T-helper 1 cell (primary cell): ENCODE measurements around the gene SPATA13.
A peak's percentile ranks its signal among the peaks of the same experiment; 100 is the strongest.

Experiments used
- DNase-seq, 5 donors: peaks; one replicate each; pipeline ENCODE4 v3.0.0-alpha.2; 2012 to 2020

Gene SPATA13

DNA sequence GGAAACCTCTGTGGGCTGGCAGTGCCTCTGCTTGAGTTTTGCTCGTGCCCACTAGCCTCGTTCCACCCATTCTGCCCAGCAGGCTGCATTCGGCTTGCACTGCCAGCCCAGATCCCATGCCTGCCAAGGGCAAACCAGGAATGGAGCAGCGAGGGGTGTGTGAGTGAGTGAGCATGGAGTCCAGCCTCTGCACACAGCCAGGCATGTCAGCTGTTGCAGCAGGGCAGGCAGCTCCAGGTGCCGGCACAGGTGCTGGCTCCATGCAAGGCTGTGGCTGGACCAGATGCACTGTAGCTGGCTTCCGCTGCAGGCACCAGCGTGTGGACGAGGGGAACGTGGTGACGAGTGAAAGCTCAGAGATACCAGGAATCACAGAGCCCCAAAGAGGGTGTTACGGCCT is 64.5 kb downstream of the SPATA13 start:
- DNase-seq: no peak

DNA sequence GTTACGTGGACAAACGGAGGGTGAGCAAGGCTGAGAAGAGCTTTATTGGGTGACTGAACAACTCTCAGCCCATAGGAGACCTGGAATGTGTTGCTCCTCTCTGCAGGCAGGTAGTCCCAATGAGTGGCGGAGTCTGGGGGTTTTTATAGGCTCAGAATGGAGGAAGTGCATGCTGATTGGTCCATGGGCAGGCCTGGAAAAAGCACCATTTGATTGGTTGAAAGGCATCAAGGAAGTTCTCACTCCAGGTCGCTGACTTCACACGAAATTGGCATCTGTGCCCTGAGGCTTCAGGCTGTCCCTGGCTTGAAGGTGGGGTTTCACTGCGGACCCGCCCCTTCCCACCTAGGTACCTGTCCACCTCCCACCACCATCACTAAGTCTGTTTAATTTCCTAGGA is 65.4 kb downstream of the SPATA13 start:
- no peak for DNase-seq

DNA sequence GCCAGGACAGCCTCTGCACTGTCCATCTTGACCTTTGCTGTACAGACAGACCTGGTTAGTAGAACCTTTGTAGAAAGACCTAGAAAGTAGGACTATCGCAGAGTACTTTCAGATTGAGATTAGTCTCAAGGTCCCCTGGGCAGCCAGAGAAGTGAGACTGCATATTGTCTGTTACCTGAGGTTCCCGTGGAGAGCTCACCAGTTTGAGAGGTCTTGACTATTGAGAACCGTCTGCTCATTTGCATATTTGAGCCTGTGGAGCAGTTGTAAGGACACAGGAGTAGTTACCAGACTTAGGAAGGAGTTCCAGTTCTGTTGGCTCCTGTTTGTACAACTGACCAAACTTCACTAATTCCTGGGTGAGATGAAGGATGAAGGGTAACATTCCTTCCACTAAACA is 66.2 kb downstream of the SPATA13 start:
- DNase-seq: no peak

DNA sequence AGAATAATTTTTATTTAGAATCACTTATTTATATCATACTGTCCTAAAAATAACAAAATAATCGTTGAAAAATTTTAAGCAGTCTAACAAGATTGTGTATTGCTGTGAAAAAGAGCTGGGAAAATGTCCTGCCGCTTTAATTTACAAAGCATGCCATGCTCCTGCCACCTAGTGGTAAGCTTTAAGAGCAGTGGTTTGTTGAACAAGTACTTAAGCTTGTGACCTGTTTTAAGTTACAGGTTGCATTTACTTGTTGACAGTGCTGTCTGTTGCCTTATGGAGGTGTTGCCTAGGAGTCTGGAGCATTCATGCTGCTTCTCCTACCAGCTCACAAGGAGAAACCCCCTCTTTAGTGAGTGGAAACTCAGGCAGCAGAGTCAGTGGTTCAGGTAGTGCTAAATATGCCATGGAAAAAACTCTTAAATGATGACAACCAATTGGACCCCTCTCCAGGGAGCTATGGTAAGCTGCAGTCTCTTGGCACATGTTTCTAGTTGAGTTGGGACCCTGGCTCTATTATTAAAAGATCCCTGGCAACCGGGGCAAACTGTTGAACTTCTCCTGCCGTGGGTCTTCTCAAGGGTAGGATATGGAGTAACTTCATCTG is 68.4 kb downstream of the SPATA13 start:
- peak in 2 of 5 donors; percentile 35 to 63 for DNase-seq

DNA sequence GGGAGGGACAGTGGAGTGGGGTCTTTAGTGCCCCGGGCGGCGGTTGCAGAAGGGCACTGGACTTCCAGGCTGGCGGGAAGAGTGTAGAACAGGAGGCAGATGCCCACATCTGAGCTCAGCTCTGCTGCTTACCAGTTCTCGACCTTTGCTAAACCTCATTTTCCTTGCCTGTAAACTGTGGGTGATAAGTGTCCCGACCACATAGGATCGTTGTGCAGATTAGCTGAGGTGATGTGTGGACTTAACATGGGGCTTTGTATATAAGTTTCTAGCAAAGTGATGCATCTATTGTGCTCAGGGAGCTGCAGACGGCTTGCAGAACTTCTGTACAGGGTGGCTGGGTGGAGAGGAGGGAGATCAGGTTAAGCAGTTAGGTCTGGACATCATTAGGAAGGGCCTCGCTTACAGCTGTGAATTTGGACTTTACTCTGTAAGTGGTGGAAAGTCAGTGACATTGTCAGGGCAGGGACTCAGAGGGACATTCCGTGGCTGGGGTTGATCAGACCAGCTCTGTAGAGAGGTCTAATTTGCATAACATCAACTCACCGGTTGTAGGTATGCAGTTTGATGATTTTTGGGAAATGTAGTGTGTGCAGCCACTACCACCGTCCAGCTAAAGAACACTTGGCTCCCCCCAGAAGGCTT is 70.0 kb downstream of the SPATA13 start:
- DNase-seq: no peak

DNA sequence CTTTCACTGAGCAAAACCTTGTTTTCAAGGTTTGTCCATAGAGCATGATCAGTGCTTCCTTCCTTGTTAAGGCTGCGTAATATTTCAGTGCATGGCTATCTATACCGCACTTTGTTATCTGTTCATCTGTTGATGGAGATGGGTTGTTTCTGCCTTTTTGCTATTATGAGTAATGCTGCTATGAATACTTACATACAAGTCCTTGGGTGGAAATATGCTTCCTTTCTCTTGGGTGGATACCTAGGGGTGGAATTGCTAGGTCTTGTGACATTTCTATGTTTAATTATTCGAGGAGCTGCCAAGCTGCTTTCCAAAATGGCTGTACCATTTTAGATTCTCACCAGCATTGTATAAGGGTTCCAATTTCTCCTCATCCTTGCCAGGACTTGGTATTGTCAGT is 70.9 kb downstream of the SPATA13 start:
- DNase-seq: no peak

DNA sequence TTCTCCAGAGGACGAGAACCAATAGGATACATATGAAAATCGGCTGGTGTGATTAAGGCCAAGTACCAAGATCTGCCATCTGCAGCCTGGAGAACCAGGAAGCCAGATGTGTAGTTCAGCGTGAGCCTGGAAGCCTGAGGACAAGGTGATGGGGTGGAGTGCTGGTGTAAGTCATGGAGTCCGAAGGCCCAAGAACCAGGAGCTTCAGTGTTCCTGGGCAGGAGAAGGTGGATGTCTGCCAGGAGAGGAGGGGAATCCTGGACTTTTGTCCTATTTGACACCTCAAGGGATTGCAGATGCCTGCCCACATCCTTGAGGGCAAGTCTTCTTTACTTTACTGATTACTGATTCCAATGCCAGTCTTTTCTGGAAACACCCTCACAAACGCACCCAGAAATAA is 71.5 kb downstream of the SPATA13 start:
- DNase-seq: no peak

DNA sequence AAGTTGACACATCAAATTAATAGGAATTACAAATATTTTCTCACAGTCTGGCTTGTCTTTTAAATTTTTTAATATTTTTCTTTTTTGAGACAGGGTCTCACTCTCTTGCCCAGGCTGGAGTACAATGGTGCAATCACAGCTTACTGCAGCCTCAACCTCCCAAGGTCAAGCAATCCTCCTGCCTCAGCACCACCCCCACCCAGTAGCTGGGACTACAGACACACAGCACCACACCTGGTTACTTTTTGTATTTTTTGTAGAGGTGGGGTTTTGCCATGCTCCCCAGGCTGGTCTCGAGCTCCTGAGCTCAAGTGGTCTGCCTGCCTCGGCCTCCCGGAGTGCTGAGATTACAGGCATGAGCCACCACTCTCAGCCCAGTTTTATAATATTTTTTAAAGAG is 72.0 kb downstream of the SPATA13 start:
- DNase-seq: no peak

DNA sequence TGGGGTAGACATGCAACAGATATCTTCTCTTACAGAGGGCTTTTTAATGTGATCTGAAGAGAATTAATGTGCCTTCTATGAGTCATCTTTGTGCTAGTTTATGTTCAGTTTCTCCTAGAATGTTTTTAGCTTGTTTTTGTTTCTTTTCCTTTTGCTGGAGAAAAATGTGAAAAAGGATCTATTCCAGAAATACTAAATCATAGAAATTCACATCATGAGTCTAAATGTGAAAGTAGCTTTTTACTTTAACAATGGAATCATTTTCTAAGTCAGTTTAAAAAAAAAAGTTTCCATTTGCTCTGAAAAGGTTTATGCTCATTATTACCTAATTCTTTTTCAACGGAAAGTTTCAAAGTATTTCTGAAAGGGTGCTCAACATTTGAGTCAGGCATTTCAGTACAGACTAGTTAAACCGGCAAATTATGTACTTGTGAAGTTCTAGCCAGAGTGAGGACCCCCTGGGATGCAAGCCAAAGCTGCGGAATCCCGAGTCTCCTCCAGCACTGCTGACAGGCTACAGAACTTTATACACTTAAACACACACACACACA is 72.9 kb downstream of the SPATA13 start:
- DNase-seq: no peak

DNA sequence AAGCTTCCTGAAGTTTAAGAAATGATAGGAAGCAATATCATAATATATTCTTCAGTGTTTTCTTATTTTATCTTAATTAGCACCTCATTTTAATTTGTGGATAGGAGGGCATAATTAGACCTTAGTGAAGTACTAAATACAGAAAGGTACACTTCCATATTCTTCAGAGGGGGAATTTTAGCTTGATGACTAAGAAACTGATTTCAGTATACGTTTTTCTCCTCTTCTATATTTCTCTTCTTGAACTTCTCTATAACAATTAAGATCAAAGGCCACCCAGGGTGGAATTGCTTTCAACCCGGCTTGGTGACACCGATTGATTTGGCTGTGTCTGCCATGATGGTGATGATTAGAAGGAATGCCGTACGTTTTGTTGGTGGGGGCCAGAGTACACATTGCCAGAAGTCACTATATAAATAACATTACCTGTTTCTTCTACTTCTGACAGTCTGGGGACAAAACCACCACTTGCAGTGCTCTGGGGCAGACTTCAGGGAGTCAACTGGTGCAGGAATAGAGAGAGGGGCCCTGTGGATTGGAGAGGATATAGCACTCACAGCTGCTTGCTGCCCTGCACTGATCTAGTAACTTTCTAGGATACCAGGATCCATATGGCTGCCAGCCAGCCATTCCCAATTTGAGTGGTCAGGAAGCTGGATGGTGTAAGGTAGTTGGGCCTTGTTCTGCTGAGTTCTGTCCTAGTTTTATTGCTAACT is 73.8 kb downstream of the SPATA13 start:
- no peak for DNase-seq

DNA sequence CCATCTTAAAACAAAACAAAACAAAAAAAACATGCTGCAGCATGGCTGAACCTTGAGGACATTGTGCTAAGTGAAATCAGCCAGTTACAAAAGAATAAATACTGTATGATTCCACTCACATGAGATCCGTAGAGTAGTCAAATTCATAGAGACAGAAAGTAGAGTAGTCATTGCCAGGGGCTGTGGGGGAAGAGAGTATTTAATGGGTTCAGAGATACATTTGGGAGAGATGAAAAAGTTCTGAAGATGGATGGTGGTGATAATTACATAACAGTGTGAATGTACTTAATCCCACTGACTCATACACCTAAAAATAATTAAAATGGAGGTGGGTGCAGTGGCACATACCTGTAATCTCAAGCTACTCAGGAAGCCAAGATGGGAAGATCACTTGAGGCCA is 76.8 kb downstream of the SPATA13 start:
- no peak for DNase-seq

DNA sequence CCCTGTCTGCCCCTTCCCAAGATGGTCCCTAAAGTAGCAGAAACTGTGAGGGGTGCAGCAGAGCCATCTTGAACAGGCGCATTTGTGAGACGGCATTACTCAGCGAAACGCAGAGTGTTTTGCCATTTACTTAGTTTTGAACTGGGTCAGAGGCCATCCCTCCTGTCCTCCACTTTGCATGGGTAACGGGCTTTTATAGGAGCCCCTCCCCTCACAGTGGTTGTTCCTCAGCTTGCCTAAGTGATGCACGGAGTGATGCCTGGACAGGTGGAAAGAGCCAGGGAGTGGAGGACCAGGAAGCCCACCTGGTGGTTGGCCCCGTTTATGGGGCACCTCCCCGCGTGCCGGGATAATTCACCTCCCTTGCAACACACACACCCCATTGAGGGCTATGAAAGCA is 80.8 kb downstream of the SPATA13 start:
- DNase-seq: no peak

DNA sequence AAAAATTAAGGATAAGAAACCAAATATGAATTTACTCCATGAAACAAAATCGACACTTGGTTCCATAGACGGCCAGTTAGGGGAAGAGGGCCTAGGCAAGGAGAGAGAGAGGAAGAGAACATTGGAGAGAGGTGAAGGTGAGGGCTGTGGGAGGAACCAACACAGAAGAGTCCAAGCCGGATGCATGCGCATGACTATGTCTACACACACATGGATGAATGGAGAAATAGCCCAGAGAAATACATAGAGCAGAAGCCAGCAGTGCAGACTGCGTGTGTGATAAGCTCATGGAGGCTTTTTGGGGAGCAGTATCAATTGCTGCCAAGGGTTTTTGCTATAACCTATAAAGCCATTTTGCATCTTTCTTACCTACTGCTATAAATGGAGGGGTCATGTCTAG is 81.6 kb downstream of the SPATA13 start:
- no peak for DNase-seq

DNA sequence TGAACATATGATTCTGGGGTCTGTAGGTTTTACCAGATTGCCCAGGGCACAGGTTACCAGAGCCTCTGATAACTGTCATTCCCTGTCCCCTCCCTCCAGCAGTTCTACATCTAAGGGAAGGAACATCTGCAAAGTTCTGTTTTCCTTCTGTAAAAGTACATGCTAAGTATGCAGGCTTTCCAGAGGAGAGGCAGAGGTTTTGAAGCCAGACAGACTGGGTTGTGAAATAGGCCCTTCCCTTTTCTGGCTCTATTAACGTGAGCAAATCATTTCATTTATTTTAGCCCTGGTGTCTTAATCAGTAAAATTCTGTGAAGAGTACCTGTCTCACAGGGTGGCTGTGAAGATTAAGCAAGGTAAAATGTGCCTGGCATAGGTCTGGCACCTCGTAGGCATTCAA is 82.8 kb downstream of the SPATA13 start:
- no peak for DNase-seq

DNA sequence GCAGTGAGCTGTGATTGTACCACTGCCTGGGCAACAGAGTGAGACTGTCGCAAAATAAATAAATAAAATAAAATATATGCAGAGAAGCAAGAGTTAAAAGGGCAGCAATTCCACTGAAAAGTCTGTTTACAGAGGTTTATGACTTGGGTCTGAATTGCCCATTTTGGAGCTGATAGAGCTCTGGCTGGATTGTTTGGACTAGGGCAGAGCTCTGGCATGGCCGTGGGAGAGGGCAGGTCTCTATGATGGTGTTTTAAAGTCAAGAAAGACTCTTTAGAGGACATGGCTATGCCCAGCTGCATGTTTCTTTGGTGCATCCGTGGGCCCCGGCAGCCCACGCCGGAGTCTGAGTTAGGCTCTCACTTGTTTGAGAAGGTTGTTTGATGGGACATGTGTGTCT is 84.3 kb downstream of the SPATA13 start:
- DNase-seq: no peak

DNA sequence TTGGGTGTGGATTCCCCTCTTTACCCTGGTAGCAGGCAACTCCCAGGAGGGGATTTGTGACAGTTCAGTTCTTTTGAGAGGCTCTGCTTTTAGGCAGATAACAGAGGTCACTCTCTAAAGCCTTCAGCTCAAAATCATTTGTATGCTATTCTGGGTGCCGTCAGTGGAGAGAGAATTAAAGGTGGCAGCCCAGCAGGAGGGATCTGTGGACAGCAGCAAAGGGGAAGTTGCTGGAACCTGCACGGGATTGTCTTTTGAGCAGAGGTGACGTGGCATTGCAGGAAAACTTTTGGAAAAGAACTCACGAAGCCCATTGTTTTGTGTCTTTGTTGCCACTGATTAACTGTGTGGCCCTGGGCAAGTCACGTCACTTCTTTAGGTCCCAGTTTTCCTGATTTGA is 86.5 kb downstream of the SPATA13 start:
- DNase-seq: no peak

DNA sequence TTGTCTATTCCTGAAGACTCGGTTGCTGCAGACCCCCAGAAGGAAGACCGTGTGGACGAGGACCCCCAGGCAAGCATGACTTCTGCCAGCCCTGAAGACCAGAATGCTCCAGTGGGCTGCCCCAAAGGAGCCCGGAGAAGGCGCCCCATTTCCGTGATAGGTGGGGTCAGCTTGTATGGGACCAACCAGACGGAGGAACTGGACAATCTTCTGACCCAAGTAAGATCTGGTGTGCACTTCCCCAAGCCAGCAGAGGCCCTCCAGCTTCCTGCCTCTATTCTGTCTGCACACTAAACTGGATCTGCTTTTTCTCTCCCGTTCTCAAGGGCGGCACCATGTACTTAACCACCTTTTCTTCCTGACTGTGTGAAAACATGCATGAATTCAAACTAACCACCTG is 89.1 kb downstream of the SPATA13 start:
- DNase-seq: no peak

DNA sequence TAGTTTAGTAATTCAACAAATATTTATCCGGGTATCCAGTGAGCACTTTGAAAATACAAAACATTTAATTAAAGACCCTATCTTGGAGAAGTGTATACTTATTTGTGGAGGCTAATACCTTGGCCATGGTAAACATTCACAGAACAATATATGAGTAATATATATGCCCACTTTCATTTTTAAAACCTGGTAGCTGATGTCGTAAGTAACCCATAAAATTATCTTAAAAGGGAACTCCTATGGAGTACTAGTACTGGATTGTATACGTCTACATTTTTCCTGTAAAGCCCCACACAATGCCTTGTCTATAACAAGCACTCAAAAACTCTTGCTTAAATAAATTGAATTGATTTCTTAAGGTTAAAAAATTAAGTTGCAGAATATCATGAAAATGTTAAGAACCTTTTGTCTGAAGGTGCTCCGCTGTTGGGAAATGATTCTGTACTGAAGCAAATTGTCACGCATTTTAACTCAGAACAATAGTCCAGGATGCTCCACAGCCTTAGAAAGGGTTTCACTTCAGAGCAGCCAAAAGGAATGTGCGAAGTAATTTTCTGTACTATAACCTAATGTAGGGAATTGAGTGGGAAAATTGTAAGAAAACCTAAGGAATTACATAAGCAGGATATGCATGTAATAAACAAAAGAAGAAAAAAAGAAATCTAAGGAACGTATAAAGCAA is 90.0 kb downstream of the SPATA13 start:
- no peak for DNase-seq

DNA sequence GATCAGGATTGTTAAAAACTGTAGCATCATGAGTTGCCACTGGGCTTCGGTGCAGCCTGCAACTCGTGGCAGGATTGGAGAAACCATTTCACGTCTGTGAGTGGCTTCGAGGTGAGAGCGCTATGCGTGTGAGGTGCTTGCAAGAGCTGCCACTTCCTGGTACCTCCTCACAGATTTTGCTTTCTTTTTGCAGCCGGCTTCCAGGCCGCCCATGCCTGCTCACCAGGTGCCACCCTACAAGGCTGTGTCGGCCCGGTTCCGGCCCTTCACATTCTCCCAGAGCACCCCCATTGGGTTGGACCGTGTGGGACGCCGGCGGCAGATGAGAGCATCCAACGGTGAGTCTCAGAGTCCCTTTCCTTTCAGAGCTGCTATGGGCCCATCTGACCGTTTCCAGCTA is 91.0 kb downstream of the SPATA13 start:
- DNase-seq: peak; percentile 77 to 96 (median 80)

DNA sequence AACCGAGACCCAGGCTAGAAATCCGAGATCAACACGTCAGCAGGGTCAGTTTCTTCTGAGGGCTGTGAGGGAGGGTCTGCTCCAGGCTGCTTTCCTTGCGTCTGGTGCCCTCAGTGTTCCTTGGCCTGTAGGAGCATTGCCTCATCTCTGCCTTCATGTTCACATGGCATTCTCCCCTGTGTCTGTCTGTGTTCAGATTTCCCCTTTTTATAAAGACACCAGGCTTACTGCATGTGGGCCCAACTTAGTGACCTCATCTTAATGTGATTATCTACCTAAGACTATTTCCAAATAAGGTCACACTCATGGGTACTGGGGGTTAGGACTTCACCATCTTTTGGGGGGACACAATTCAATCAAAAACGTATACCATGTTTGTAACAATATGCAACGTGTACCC is 91.6 kb downstream of the SPATA13 start:
- peak in 1 of 5 donors; percentile 46 for DNase-seq

DNA sequence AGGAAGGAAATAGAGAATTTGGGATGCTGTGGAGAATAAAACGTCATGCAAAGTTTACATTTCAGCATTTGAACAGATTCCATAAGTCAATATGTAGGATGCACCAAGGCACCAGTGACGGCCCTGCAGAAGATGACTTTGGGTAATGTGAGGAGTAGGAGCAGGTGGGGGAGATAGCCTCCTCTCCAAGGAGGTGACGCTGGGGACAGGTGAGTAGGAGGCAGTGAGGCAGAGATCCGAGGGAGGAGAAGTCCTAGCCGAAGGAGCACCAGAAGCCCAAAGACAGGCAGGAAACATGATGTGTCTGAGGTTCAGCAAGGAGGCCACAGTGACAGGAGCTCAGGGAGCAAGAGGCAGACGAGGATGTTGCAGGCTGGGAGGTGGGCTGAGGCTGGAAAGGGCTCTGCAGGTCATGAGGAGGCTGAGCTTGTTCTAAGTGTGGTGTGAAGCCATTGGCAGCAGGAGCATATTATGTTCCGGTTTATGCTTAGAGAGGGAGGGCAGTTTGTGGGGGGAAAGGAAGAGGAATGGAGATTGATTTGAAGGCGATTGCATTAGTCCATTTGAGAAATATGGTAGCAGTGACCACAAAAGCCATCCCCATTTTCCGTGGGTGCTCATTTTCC is 93.1 kb downstream of the SPATA13 start:
- peak in 1 of 5 donors; percentile 23 for DNase-seq

DNA sequence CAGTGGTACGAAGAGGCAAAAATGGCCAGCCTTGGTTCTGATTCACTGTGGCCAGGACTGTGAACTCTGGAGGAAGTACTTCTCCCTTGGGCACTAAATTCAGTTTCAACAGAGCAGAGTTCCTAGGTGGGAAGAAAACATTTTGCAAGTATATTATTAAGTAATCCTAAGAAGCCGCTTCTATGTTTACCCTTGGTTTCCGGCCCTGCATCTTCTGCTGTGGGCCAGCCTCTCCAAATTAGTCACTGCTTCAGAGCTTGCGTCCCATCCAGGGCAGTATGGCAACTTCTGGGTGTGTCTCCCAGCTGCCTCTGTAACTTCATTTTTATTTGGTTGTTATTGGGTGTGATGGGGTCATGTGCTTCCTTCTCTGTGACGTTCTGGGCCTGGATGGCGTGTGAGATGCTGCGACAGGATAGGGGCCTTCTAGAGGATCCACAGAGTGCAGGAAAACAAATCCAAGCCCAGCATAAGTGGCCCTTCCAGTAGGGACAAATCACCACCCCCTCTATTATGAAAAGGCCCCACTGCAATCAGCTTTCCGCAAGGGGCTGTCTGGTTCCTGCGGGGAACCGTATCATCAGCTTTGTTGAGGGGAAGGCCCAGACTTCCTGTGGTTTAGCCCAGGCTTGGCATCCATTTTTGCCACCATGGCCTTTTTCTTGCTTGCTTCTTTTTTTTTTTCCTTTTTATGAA is 93.8 kb downstream of the SPATA13 start:
- peak; percentile 42 to 90 (median 62) for DNase-seq
